GM18907 (cell line): Measurements from ENCODE around the gene OLFML2A.
"Not testable (repeated sequence)": the region's sequence is repeated elsewhere in the genome, so short reads cannot be mapped to it uniquely, and the experiment has no call there.

Experiments used
- ATAC-seq: cut with Tn5 transposase; IDR thresholded peaks from one replicate; pipeline ENCODE4 v1.9.1; 2021; ENCODE audit warnings: mild to moderate bottlenecking, moderate library complexity; ENCODE audit not compliant: unreplicated experiment

Gene OLFML2A

GRCh38 chr9:124776954-124777648, at the start of gene OLFML2A:
TSS of gene OLFML2A (plus strand) at chr9:124777133. CDS start at chr9:124777271, 138 bp downstream.
- ATAC-seq = no peak

- no peak for ATAC-seq
These were observed 46.2 kb upstream of the OLFML2A start for GRCh38 chr9:124730772-124731171.

GRCh38 chr9:124733964-124734740, 42.8 kb upstream of the OLFML2A start:
- ATAC-seq = no peak

- not testable (repeated sequence) for ATAC-seq
These were observed 42.2 kb upstream of the OLFML2A start for GRCh38 chr9:124734741-124735083.

- ATAC-seq = no peak
These were observed 41.8 kb upstream of the OLFML2A start for GRCh38 chr9:124735121-124735520.

- not testable (repeated sequence) for ATAC-seq
These were observed 38.9 kb upstream of the OLFML2A start for GRCh38 chr9:124738075-124738474.

- ATAC-seq = no peak
These were observed 37.6 kb upstream of the OLFML2A start for GRCh38 chr9:124739360-124739759.

- no peak for ATAC-seq
These were observed 35.8 kb upstream of the OLFML2A start for GRCh38 chr9:124741149-124741548.

GRCh38 chr9:124741662-124742061, 35.3 kb upstream of the OLFML2A start:
- ATAC-seq = no peak

GRCh38 chr9:124742940-124743339, 34.0 kb upstream of the OLFML2A start:
- no peak for ATAC-seq

GRCh38 chr9:124743686-124744348, 33.1 kb upstream of the OLFML2A start:
- ATAC-seq = no peak

GRCh38 chr9:124747065-124747464, 29.9 kb upstream of the OLFML2A start:
- no peak for ATAC-seq

GRCh38 chr9:124749284-124749683, 27.6 kb upstream of the OLFML2A start:
- no peak for ATAC-seq

GRCh38 chr9:124749781-124750180, 27.2 kb upstream of the OLFML2A start:
- no peak for ATAC-seq

GRCh38 chr9:124752967-124753366, 24.0 kb upstream of the OLFML2A start:
- ATAC-seq = no peak

GRCh38 chr9:124754289-124754688, 22.6 kb upstream of the OLFML2A start:
- ATAC-seq = no peak

GRCh38 chr9:124755061-124755460, 21.9 kb upstream of the OLFML2A start:
- ATAC-seq = no peak

- no peak for ATAC-seq
These were observed 20.9 kb upstream of the OLFML2A start for GRCh38 chr9:124756011-124756410.

- ATAC-seq = no peak
These were observed 19.3 kb upstream of the OLFML2A start for GRCh38 chr9:124757616-124758015.

- ATAC-seq = no peak
These were observed 18.9 kb upstream of the OLFML2A start for GRCh38 chr9:124758061-124758460.

GRCh38 chr9:124758691-124759090, 18.2 kb upstream of the OLFML2A start:
- no peak for ATAC-seq

- ATAC-seq = no peak
These were observed 17.6 kb upstream of the OLFML2A start for GRCh38 chr9:124759327-124759726.
